Neural progenitor cell (in vitro differentiated cells): ENCODE results near the gene DIAPH3. TPM values are rescaled to one million over a fixed set of nuclear protein-coding genes. Genes with fewer than 3 reads are reported as not detected.

Source experiments
- DNase-seq: peaks from one replicate; pipeline ENCODE4 v3.0.0-alpha.2; 2016; ENCODE audit warnings: low spot score
- H2AFZ ChIP-seq: fragments of 200-600 bp; sonication (generic); replicated peaks from 2 replicates; pipeline ENCODE4 v1.6.1; 2016; ENCODE audit warnings: antibody characterized with exemption
- H3F3A ChIP-seq: fragments of 200-600 bp; sonication (generic); 2 replicates; pipeline ENCODE4 v1.6.1; 2016; ENCODE audit warnings: antibody characterized with exemption, low read depth
- H3K27ac ChIP-seq: fragments of 200-600 bp; sonication (generic); 2 replicates; pipeline ENCODE4 v1.5.1; 2016; ENCODE audit warnings: mild to moderate bottlenecking
- H3K27me3 ChIP-seq: fragments of 200-600 bp; sonication (generic); 2 replicates; pipeline ENCODE4 v1.6.1; 2016; ENCODE audit warnings: mild to moderate bottlenecking, moderate library complexity
- H3K36me3 ChIP-seq: fragments of 200-600 bp; sonication (generic); 2 replicates; pipeline ENCODE4 v1.5.1; 2016
- H3K4me1 ChIP-seq: fragments of 200-600 bp; sonication (generic); 2 replicates; pipeline ENCODE4 v1.6.1; 2016; ENCODE audit warnings: mixed run types
- H3K4me2 ChIP-seq: fragments of 200-600 bp; sonication (generic); 2 replicates; pipeline ENCODE4 v1.6.1; 2016
- H3K4me3 ChIP-seq: fragments of 200-600 bp; sonication (generic); 2 replicates; pipeline ENCODE4 v1.5.1; 2016
- H3K79me2 ChIP-seq: fragments of 200-600 bp; sonication (generic); 2 replicates; pipeline ENCODE4 v1.6.1; 2016; ENCODE audit warnings: low read depth
- H3K9ac ChIP-seq: fragments of 200-600 bp; sonication (generic); 2 replicates; pipeline ENCODE4 v1.6.1; 2016
- H3K9me3 ChIP-seq: fragments of 200-600 bp; sonication (generic); 2 replicates; pipeline ENCODE4 v1.5.1; 2016; ENCODE audit warnings: low read depth
- H4K20me1 ChIP-seq: fragments of 200-600 bp; sonication (generic); 2 replicates; pipeline ENCODE4 v1.6.1; 2016; ENCODE audit warnings: low read depth
- H3K27ac Mint-ChIP-seq: 3 replicates; pipeline ENCODE4 v1.8.0; 2021; ENCODE audit warnings: mixed read lengths
- H3K27me3 Mint-ChIP-seq: 2 replicates; pipeline ENCODE4 v1.8.0; 2022; ENCODE audit warnings: low read depth, mild to moderate bottlenecking, inconsistent platforms, moderate library complexity, mixed read lengths; ENCODE audit not compliant: insufficient read depth
- H3K36me3 Mint-ChIP-seq: 3 replicates; pipeline ENCODE4 v1.8.0; 2021; ENCODE audit warnings: mixed read lengths
- H3K4me1 Mint-ChIP-seq: 3 replicates; pipeline ENCODE4 v1.8.0; 2021; ENCODE audit warnings: mixed read lengths
- H3K4me3 Mint-ChIP-seq: 3 replicates; pipeline ENCODE4 v1.8.0; 2021; ENCODE audit warnings: mild to moderate bottlenecking, moderate library complexity, mixed read lengths
- H3K9me3 Mint-ChIP-seq: 3 replicates; pipeline ENCODE4 v1.8.0; 2020; ENCODE audit warnings: mixed read lengths
- CTCF ChIP-seq: fragments of 200-600 bp; sonication (generic); IDR thresholded peaks from 2 replicates; pipeline ENCODE4 v1.5.1; 2017; ENCODE audit warnings: antibody characterized with exemption, mild to moderate bottlenecking
- EZH2 ChIP-seq: fragments of 200-600 bp; sonication (generic); IDR thresholded peaks from 2 replicates; pipeline ENCODE4 v1.6.1; 2017; ENCODE audit warnings: antibody characterized with exemption, mild to moderate bottlenecking, moderate library complexity
- EZH2phosphoT487 ChIP-seq: fragments of 200-600 bp; sonication (generic); IDR thresholded peaks from 2 replicates; pipeline ENCODE4 v1.6.1; 2017; ENCODE audit warnings: antibody characterized with exemption
- total RNA-seq: library from RNA; depleted of rRNA; stranded (reverse); fragments of >200 nt; gene quantifications from 2 replicates; pipeline ENCODE4 v1.2.3, GENCODE V29; 2015; ENCODE audit warnings: low replicate concordance

The DIAPH3 gene
- total RNA-seq, 1 donor from 2014 or later: 51.5 TPM

- no peak for DNase-seq
- Histone ChIP-seq H3K9ac (no peak overlapping the region), H3K27ac (no peak overlapping the region), H3K4me1 (peaks cover 14% of the 10 kb centered on the region), H3K9me3 (no peaks in the 10 kb centered on the region), H3K27me3 (no peaks in the 10 kb centered on the region), H2AFZ (no peak overlapping the region), H3F3A (no peaks in the 10 kb centered on the region), H4K20me1 (no peaks in the 10 kb centered on the region), H3K36me3 (no peaks in the 10 kb centered on the region), H3K4me3 (no peak overlapping the region), H3K4me2 (no peak overlapping the region), H3K79me2 (no peaks in the 10 kb centered on the region)
- Mint-ChIP-seq H3K9me3 (no peaks in the 10 kb centered on the region), H3K4me3 (no peak overlapping the region), H3K36me3 (peaks cover 12% of the 10 kb centered on the region), H3K27ac (no peak overlapping the region), H3K27me3 (peaks cover 2% of the 10 kb centered on the region), H3K4me1 (peaks cover 5% of the 10 kb centered on the region)
- TF ChIP-seq EZH2phosphoT487 (no peak), EZH2 (no peak), CTCF (no peak)
These were observed 500.0 kb downstream of the DIAPH3 start for GRCh38 chr13:59663707-59664106.

GRCh38 chr13:59660582-59660981 lies 503.1 kb downstream of the DIAPH3 start:
- TF ChIP-seq EZH2: no peak
- no peak for TF ChIP-seq EZH2phosphoT487
- no peak for TF ChIP-seq CTCF
- H3K4me3 ChIP-seq: no peak overlapping the region
- Mint-ChIP-seq H3K36me3 (peaks cover 10% of the 10 kb centered on the region), H3K4me3 (no peak overlapping the region), H3K27ac (no peak overlapping the region), H3K9me3 (no peaks in the 10 kb centered on the region), H3K27me3 (peaks cover 2% of the 10 kb centered on the region), H3K4me1 (peaks cover 9% of the 10 kb centered on the region)
- H3K79me2 ChIP-seq: no peaks in the 10 kb centered on the region
- H3K27ac ChIP-seq: no peak overlapping the region
- H3K36me3 ChIP-seq: no peaks in the 10 kb centered on the region
- H4K20me1 ChIP-seq: no peaks in the 10 kb centered on the region
- peaks cover 25% of the 10 kb centered on the region for H3K4me1 ChIP-seq
- H3K27me3 ChIP-seq: no peaks in the 10 kb centered on the region
- H3K9ac ChIP-seq: no peak overlapping the region
- H3K4me2 ChIP-seq: no peak overlapping the region
- H3K9me3 ChIP-seq: no peaks in the 10 kb centered on the region
- DNase-seq: no peak
- H3F3A ChIP-seq: no peaks in the 10 kb centered on the region
- H2AFZ ChIP-seq: no peak overlapping the region

GRCh38 chr13:59659981-59660380 lies 503.7 kb downstream of the DIAPH3 start:
- H3K79me2 ChIP-seq: no peaks in the 10 kb centered on the region
- no peak overlapping the region for H3K4me3 ChIP-seq
- no peak overlapping the region for H2AFZ ChIP-seq
- no peak overlapping the region for H3K4me2 ChIP-seq
- no peak overlapping the region for H3K27ac ChIP-seq
- Mint-ChIP-seq H3K4me3 (no peak overlapping the region), H3K27me3 (peaks cover 3% of the 10 kb centered on the region), H3K27ac (no peak overlapping the region), H3K9me3 (no peaks in the 10 kb centered on the region), H3K36me3 (peaks cover 10% of the 10 kb centered on the region), H3K4me1 (peaks cover 9% of the 10 kb centered on the region)
- no peak for DNase-seq
- no peaks in the 10 kb centered on the region for H3K36me3 ChIP-seq
- no peaks in the 10 kb centered on the region for H4K20me1 ChIP-seq
- no peaks in the 10 kb centered on the region for H3K9me3 ChIP-seq
- TF ChIP-seq CTCF: no peak
- no peak for TF ChIP-seq EZH2
- no peak for TF ChIP-seq EZH2phosphoT487
- no peaks in the 10 kb centered on the region for H3F3A ChIP-seq
- H3K27me3 ChIP-seq: no peaks in the 10 kb centered on the region
- H3K4me1 ChIP-seq: peaks cover 25% of the 10 kb centered on the region
- no peak overlapping the region for H3K9ac ChIP-seq
